H1 (cell line): Measurements from ENCODE around the gene SLC12A2. TPM values are rescaled to one million over a fixed set of nuclear protein-coding genes. Genes with fewer than 3 reads are reported as not detected.

ENCODE experiments used
- ASH2L ChIP-seq: fragments of 200-600, 300-600 bp; sonication (generic); IDR thresholded peaks from one replicate; pipeline ENCODE4 v1.7.1; 2017; ENCODE audit warnings: low read length
- CHD2 ChIP-seq: IDR thresholded peaks from 2 replicates; pipeline ENCODE4 v1.6.1; 2012; ENCODE audit warnings: low read length, improper control_type of control experiment
- polyA plus RNA-seq, 7 experiments: library from polyadenylated mRNA; depleted of rRNA in 3 of 7; stranded (reverse) in 5 of 7; unstranded in 2 of 7; fragments of >200 nt in 5 of 7; fragments of 200-250 nt in 2 of 7; gene quantifications; 1 replicate in 5 of 7; 2 replicates in 1 of 7; 4 replicates in 1 of 7; pipeline versions ENCODE4 v1.2.1 to v1.2.3, GENCODE V29; 2011 to 2013; ENCODE audit warnings: missing spikeins in 2 of 7, mixed read lengths in 2 of 7
- total RNA-seq: library from RNA; stranded (reverse); fragmentation: NEBNext Ultra II Directional; extraction: Animal tissue kit (Norgen Biotek cat#: 25700); gene quantifications from 2 replicates; pipeline ENCODE4 v1.2.1, GENCODE V29; 2021
- TF ChIP-seq, protein P1 (sequence below): IDR thresholded peaks from 2 replicates; pipeline ENCODE4 v1.6.1; 2011; ENCODE audit warnings: low read length, improper control_type of control experiment

Gene SLC12A2
- total and polyA plus RNA-seq, 2 of the 8 experiments (the other 6 are each of a cell fraction or from before 2014, with no cell fraction given) = 2.6 to 16.2 TPM

DNA sequence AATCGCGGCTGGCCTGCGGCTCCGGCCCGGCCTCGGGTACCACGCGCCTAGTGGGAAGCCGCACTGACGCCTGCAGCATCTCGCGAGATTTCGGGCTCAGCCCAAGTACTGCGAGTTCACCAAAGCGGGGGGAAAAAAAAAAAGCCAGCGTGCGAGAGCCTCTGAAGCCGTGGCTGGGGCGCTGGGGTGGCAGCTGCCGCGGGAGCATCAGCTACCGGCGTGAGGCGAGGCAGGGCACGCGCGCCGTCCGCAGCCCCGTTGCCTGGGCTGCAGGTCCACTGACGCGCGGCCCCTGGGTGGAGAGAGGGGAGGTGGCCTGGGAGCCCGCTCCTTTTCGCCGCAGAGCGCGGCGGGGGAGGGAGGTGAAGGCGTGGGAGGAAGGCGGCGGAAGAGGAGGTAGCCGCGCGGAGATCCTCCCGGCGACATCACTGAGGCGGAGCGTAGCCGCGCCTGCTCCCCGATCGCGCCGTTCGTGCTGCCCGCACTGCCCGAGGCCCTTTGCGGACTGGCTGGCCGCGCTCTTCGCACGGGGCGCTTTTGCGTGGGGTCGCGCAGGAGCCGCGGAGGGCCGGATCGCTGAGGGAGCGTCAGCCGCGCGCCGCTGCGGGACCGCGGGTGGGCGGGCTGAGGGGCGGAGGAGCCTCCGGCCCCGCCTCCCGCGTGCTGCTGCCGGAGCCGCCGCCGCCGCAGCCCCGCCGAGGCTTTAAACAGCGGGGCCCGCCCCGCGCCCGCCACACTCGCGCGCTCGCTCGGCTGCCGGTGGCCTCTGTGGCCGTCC lies at the start of gene SLC12A2 (continued):
- TF ChIP-seq ASH2L = peak; percentile 89
- TF ChIP-seq, protein P1, sequence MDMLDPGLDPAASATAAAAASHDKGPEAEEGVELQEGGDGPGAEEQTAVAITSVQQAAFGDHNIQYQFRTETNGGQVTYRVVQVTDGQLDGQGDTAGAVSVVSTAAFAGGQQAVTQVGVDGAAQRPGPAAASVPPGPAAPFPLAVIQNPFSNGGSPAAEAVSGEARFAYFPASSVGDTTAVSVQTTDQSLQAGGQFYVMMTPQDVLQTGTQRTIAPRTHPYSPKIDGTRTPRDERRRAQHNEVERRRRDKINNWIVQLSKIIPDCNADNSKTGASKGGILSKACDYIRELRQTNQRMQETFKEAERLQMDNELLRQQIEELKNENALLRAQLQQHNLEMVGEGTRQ = no peak
- peak; percentile 97 for TF ChIP-seq CHD2
- TF ChIP-seq, all 59 proteins: peak for 19
